A673 (cell line): Measurements from ENCODE around the gene GPR158. TPM values are rescaled to one million over a fixed set of nuclear protein-coding genes. Genes with fewer than 3 reads are reported as not detected.

Experiments
- BruUV-seq: library from RNA; stranded (reverse); fragments of 400-500 nt; replicated peaks from 2 replicates; lab custom pipeline; 2021; lab: Mats Ljungman, UMichigan
- CTCF ChIA-PET: fragments of 300-600 bp; sonication (Branson Sonifier 250); formaldehyde crosslinking; loops from one replicate; lab custom pipeline; 2022; ENCODE audit warnings: antibody characterized with exemption; lab: Charles Lee
- POLR2A ChIA-PET: fragments of 300-600 bp; sonication (Branson Sonifier 250); formaldehyde crosslinking; loops from one replicate; lab custom pipeline; 2022; ENCODE audit warnings: antibody characterized with exemption; ENCODE audit not compliant: low non-redundant PET; lab: Charles Lee
- DNase-seq: peaks from one replicate; pipeline ENCODE4 v3.0.0-alpha.2; 2015; ENCODE audit warnings: low spot score
- H3K27ac ChIP-seq: fragments of 200-600 bp; sonication (generic); 2 replicates; pipeline ENCODE4 v1.5.1; 2016; ENCODE audit warnings: mixed run types, low read depth, mild to moderate bottlenecking, mixed read lengths, antibody characterized with exemption, low read length; ENCODE audit not compliant: poor library complexity, severe bottlenecking
- H3K27me3 ChIP-seq: fragments of 200-600 bp; sonication (generic); replicated peaks from 2 replicates; pipeline ENCODE4 v1.6.1; 2017; ENCODE audit warnings: mixed run types, low read depth, mild to moderate bottlenecking, mixed read lengths, antibody characterized with exemption, low read length; ENCODE audit not compliant: insufficient read depth, poor library complexity
- H3K36me3 ChIP-seq: fragments of 200-600 bp; sonication (generic); 2 replicates; pipeline ENCODE4 v1.6.1; 2016; ENCODE audit warnings: mixed run types, mild to moderate bottlenecking, mixed read lengths, antibody characterized with exemption, low read length; ENCODE audit not compliant: insufficient read depth, poor library complexity, severe bottlenecking
- H3K4me1 ChIP-seq: fragments of 200-600 bp; sonication (generic); 2 replicates; pipeline ENCODE4 v1.6.1; 2017; ENCODE audit warnings: mixed run types, mild to moderate bottlenecking, mixed read lengths, antibody characterized with exemption, low read length; ENCODE audit not compliant: insufficient read depth, poor library complexity, severe bottlenecking
- H3K4me3 ChIP-seq: fragments of 200-600 bp; sonication (generic); 2 replicates; pipeline ENCODE4 v1.5.1; 2016; ENCODE audit warnings: low read depth, mixed run types, mild to moderate bottlenecking, mixed read lengths, low read length; ENCODE audit not compliant: poor library complexity, severe bottlenecking
- H3K9me3 ChIP-seq: fragments of 200-600 bp; sonication (generic); 2 replicates; pipeline ENCODE4 v1.6.1; 2016; ENCODE audit warnings: mixed run types, low read depth, mild to moderate bottlenecking, mixed read lengths, antibody characterized with exemption, low read length; ENCODE audit not compliant: poor library complexity, severe bottlenecking
- EZH2 ChIP-seq: fragments of 200-600 bp; sonication (generic); IDR thresholded peaks from 2 replicates; pipeline ENCODE4 v1.6.1; 2017; ENCODE audit warnings: borderline replicate concordance, low read depth, mild to moderate bottlenecking, mixed read lengths, antibody characterized with exemption, low read length; ENCODE audit not compliant: poor library complexity, severe bottlenecking
- intact Hi-C: fragments of 100-400 bp; cut with micrococcal nuclease; formaldehyde crosslinking; loops from one replicate; pipeline ENCODE4 v1.10.0; 2022; ENCODE audit not compliant: unreplicated experiment
- total RNA-seq: library from RNA; stranded (reverse); gene quantifications from 2 replicates; pipeline ENCODE4 v1.2.3, GENCODE V29; 2021
- TF ChIP-seq, protein P1 (sequence below): fragments of 300-800, 200-600 bp; sonication (generic); conservative IDR thresholded peaks from 2 replicates; pipeline ENCODE4 v1.5.1; 2017; ENCODE audit warnings: low read depth, mild to moderate bottlenecking, antibody characterized with exemption, low read length, moderate library complexity, mixed read lengths

Gene GPR158
- total RNA-seq, 1 experiment from 2014 or later: not detected

DNA sequence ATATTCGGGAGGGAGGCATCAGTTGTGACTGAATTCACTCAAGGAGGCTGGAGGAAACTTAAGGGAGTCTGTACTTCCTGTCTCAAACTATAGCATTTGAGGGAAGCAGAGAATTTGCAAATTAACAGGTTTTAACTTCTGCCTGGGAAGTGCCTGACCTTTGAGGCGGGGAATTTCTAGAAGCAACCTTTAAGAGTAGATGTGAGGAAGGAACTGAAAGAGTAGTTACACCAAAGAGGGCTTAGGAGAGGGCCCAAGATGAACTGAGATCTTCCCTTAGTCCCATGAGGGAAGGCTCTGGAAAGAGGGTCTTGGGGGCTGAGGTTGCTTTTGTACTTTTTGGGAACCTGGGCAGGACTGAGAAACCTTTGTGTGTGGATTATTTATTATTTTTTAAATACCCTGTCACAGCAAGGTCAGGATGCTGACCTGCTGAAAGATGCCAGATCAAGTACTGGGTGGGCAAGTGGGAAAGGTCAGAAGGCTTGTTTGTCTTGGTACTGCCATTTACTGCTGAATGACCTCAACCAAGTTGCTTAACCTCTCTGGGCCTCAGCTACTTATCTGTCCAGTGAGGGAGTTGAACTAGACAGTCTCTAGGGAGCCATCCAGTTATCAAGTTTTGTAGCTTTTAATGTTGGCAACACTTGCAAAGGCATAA lies 2.4 kb downstream of the GPR158 start:
- Histone ChIP-seq H3K27ac (no peak overlapping the region), H3K4me1 (peaks cover 13% of the 10 kb centered on the region), H3K9me3 (no peaks in the 10 kb centered on the region), H3K27me3 (peaks cover 80% of the 10 kb centered on the region), H3K4me3 (no peak overlapping the region), H3K36me3 (no peaks in the 10 kb centered on the region)
- TF ChIP-seq, protein P1, sequence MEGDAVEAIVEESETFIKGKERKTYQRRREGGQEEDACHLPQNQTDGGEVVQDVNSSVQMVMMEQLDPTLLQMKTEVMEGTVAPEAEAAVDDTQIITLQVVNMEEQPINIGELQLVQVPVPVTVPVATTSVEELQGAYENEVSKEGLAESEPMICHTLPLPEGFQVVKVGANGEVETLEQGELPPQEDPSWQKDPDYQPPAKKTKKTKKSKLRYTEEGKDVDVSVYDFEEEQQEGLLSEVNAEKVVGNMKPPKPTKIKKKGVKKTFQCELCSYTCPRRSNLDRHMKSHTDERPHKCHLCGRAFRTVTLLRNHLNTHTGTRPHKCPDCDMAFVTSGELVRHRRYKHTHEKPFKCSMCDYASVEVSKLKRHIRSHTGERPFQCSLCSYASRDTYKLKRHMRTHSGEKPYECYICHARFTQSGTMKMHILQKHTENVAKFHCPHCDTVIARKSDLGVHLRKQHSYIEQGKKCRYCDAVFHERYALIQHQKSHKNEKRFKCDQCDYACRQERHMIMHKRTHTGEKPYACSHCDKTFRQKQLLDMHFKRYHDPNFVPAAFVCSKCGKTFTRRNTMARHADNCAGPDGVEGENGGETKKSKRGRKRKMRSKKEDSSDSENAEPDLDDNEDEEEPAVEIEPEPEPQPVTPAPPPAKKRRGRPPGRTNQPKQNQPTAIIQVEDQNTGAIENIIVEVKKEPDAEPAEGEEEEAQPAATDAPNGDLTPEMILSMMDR: no peak
- no peak for TF ChIP-seq EZH2
- no peak for DNase-seq
- ChIA-PET CTCF (interaction anchor here (0.5 kb wide), 1 partner anchor 534 kb away, joined by 3 read pairs; no protein-coding TSS in a partner anchor), POLR2A (no interaction called here)
- BruUV-seq: no TSS peak
- intact Hi-C loops: no loop called here

DNA sequence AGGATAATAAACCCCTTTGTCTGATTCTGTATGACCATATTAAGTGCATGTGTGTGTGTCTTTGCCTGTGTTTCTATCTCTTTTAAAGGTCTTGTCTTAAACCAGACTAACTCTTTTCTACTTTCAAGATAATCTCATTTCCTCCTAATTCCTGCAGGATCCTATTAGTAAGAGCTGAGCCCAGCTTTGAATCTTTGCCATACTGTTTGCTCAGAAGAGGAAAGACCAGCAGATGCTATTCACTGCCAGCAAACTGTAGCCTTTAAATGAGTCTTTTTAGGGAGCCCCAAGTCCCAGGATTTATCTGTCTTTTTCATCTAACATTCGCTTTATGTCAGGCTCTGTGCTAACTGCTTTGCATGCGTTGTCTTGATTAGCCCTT lies 2.9 kb downstream of the GPR158 start:
- no peak for TF ChIP-seq EZH2
- TF ChIP-seq, protein P1: no peak
- Histone ChIP-seq H3K9me3 (no peaks in the 10 kb centered on the region), H3K36me3 (no peaks in the 10 kb centered on the region), H3K27ac (no peak overlapping the region), H3K27me3 (peaks cover 79% of the 10 kb centered on the region), H3K4me1 (peaks cover 13% of the 10 kb centered on the region), H3K4me3 (no peak overlapping the region)
- ChIA-PET CTCF (interaction anchor here (0.5 kb wide), 1 partner anchor 535 kb away, joined by 3 read pairs; no protein-coding TSS in a partner anchor), POLR2A (no interaction called here)
- BruUV-seq: no TSS peak
- peak; percentile 18 for DNase-seq
- intact Hi-C loops: no loop called here

GRCh38 chr10:25178411-25178810 lies 3.6 kb downstream of the GPR158 start:
- intact Hi-C loops: no loop called here
- BruUV-seq: no TSS peak
- H3K4me3 ChIP-seq: no peak overlapping the region
- peaks cover 13% of the 10 kb centered on the region for H3K4me1 ChIP-seq
- no peaks in the 10 kb centered on the region for H3K36me3 ChIP-seq
- CTCF ChIA-PET: no interaction called here
- H3K9me3 ChIP-seq: no peaks in the 10 kb centered on the region
- no peak overlapping the region for H3K27ac ChIP-seq
- H3K27me3 ChIP-seq: peaks cover 78% of the 10 kb centered on the region
- POLR2A ChIA-PET: no interaction called here
- TF ChIP-seq, protein P1: no peak
- TF ChIP-seq EZH2: no peak
- no peak for DNase-seq
